GM19463 (cell line): Measurements from ENCODE around the gene VPS54.

Experiments
- ATAC-seq: cut with Tn5 transposase; IDR thresholded peaks from one replicate; pipeline ENCODE4 v1.9.1; 2021; ENCODE audit warnings: mild to moderate bottlenecking, moderate library complexity; ENCODE audit not compliant: unreplicated experiment

The VPS54 gene, protein sequence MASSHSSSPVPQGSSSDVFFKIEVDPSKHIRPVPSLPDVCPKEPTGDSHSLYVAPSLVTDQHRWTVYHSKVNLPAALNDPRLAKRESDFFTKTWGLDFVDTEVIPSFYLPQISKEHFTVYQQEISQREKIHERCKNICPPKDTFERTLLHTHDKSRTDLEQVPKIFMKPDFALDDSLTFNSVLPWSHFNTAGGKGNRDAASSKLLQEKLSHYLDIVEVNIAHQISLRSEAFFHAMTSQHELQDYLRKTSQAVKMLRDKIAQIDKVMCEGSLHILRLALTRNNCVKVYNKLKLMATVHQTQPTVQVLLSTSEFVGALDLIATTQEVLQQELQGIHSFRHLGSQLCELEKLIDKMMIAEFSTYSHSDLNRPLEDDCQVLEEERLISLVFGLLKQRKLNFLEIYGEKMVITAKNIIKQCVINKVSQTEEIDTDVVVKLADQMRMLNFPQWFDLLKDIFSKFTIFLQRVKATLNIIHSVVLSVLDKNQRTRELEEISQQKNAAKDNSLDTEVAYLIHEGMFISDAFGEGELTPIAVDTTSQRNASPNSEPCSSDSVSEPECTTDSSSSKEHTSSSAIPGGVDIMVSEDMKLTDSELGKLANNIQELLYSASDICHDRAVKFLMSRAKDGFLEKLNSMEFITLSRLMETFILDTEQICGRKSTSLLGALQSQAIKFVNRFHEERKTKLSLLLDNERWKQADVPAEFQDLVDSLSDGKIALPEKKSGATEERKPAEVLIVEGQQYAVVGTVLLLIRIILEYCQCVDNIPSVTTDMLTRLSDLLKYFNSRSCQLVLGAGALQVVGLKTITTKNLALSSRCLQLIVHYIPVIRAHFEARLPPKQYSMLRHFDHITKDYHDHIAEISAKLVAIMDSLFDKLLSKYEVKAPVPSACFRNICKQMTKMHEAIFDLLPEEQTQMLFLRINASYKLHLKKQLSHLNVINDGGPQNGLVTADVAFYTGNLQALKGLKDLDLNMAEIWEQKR

DNA sequence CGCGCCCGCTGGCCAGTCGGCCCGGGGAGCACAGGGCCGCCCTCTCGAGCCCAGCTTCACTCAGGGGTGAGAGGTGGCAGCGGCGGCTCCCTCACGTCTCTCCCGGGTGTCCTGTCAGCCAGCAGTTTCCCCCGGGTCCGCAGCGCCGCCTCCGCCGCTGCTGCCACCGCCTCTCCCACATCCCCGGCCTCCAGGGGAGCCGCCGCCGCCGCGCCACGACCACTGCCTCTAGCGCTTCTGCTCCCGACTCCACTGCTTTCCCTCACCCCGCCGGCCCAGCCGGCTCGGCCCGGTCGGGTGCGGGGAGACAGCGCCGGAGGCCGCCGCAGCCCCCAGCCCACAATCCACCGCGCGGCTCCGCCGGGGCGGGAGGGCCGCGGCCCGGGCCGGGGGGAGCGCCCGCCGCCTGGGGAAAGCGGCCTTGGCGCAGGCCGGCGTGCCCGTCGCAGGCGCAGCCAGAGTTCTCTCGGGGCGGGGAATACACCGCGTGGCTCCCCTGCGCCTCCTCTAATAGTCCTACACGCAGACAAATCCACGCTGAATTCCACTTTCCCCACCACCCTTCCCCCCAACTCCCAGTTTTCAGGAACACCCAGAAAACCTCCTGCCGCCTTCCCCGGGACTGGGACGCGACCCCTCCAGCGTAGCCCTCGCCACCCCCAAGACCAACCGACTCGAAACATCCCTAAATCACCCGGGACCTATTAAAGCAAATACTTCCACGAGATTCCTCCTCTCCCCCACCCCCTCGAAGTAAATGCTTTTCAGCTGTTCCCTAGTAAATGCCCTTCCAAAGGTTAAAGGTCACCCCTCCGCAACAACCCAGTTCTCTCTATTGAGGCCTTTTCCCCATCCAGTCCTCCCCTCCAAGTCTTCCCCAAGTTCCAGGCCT, at the start of gene VPS54:
Gene VPS54 (minus strand): TSS at position 346 of the 892 bp plus-strand sequence. CDS start 35,429 bp downstream, outside the sequence.
- peak; percentile 71 for ATAC-seq

DNA sequence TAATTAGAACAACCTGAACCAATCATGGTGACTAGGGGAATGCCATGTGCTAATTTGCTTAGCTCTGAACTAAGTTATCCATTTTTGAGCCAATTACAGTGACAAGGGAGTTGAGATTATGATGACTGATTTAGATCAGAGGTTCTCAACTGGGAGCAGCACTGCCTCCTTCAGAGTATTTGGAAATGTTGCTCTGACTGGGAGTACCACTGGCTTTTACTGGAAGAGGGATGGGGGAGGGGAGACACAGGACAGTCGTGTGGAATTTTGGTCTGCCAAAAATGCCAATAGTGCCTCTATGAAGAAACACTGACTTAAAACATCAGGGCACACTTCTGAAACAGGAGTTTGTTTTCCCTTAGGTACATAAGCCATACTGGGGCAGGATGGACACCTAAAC, 48.1 kb upstream of the VPS54 start:
- no peak for ATAC-seq

DNA sequence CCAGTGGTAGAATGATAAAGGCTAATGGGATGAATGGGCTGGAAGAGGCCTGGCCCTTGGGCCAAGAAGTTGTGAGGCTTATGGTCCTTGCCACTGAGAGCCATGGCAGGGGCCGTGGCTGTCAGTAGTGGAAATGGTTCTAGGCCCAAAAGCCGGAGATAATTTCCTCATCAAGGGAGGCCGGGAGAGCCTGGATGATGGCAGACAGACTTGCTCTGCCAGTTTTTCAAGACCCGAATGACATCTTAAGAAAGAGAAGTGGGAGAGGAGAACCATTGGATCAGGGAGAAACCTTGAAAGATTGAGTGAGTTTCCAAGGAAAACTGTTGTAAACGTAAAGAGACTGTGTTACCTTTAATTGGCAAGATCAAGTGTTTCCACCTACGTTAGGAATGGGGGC, 46.3 kb upstream of the VPS54 start:
- no peak for ATAC-seq

DNA sequence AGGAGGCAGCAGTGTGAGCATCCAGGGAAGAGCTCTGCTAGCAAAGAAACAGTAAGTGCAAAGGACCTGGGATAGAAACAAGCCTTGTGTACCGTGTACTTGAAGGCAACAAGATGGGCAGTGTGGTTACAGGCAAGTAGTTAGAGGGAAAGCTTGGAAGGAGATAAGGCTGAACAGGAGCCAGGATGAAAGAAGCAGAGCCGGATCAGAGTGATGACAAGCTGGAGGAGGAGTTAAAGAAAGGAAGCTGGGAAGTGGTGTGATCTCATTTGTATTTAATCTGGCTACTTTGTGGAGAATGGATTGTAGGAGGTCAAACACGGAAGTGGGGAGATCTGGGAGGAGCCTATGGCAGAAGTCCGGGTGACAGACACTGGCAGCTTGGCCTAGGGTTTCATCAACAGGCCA, 44.7 kb upstream of the VPS54 start:
- no peak for ATAC-seq

DNA sequence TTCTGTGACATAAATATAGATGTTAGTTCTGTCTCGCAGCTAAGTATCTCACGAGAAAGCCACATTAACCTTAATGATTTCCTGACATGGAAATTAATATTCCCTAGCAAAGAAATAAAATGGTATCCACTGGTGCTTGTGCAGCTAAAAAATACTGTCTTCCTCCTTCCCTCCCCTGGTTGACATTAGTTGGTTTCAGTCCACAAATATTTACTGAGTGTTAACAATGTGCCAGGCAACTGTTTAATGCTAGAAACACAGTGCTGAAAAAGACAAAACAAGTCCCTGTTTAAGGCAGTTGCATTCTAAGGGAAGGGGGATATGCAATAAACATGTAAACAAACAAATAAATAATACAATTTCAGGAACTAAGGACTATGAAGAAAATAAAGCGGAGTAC, 44.2 kb upstream of the VPS54 start:
- ATAC-seq: no peak

DNA sequence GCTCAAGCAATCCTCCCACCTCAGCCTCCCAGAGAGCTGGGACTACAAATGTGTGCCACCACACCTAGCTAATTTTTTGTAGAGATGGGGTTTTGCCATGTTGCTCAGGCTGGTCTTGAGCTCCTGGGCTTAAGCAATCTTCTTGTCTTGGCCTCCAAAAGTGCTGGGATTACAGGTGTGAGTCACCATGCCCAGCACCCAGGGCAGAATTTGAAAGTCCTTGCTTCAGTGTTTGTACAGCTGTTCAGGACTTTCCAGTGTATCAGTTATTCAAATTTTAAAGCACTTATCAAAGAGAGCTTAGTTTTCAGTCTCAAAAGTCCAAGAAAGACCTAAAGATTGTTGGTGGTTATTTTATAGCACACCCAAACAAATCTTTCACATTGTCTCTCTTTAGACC, 43.6 kb upstream of the VPS54 start:
- ATAC-seq: peak; percentile 84

DNA sequence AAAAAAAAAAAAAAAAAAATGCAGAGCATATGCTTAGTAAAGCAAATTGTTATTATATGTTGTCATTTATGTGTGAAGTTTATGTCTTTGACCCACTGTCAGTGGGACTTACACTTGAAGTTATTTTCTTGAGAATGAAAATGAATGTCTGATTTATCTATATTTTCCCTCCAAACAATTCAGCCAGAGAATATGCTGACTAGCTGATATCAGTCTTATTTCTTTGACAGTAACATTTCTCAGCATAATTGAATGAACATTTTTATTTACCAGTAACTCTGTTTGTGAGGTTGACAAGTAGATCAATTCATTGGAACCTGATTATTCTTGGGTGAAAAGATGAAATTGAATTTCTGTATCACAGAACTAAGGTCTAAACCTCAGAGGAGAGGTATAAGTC, 40.0 kb upstream of the VPS54 start:
- ATAC-seq: no peak

DNA sequence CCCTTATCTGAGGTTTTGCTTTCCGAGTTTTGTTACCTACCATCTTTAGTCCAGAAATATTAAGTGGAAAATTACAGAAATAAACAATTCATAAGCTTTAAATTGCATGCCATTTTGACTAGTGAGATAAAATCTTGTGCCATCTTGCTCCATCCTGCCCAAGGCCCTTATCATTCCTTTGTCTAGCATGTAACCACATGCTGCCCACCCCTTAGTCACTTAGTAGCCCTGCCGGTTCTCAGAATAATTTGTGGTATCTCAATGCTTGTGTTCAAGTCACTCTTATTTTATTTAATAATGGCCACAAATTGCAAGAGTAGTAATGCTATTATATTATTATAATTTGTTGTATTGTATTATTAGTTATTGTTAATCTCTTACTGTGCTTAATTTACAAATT, 36.8 kb upstream of the VPS54 start:
- ATAC-seq: no peak

DNA sequence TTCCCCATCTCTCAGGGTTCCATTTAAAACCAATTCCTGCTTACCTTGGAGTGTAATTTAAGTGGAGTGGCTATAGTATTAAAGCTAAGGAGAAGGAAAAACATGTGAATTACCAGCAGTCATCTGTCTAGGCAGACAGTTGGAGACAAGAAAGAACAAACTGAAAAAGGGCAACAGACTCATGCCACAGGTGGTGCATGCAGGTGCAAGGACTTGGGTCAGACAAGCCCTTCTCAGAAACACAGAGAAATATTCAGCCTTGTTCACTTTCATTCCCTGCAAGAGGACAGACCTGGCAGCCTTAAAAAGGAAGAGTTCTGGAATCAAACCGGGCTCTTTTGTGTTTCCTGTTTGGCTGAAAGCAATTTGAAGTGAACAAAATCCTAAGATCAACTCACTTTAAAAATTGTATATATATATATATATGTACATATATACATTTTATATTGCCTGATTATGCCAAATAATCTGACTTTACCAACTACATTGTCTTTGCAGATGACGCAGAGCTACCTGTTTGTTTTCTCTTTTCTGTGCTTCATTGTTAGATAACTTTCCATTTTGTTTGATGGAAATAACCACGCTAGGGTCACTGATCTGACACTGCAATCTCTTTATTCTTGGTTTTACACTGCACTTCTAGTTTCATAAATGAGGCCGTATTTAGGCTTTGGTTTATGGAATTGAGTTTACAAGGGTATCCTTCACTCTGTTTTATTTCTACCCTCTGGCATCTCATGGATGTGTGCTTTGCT, 35.1 kb upstream of the VPS54 start:
- no peak for ATAC-seq

DNA sequence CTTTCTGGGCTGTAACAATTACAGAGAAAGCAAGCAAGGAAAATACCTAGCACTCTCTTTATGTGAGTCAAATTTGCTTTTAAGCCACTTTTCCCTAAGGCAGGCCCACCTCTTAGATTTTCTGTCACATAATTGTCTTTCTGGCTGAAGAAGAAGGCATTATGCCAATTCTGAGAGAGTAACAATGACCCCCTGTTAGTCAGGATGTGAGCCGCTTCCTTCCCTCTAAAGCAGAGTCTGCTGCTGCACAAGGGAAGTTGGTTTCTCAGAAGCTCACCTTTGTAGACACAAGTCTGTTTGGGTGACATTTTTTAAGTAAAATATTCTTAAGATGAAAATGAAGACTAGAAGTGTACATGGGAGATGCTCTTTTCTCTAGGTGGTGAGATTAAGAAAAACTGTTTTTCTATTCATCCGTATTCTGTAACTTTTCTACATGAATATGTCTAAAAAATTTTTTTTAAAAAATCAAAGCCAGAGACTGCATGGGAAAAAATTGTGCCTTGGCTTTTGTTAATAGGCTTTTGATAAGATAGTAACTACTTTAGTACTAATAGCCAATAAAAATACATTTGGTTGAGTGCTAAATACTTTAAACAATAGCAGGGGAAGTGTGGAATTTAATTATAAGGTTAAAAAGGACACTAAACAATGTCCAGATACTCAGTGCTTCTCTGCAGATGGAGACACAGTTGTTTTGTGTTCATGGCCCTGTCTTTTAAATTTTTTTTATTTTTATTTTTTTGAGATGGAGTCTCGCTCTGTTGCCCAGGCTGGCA, 33.4 kb upstream of the VPS54 start:
- ATAC-seq: no peak

DNA sequence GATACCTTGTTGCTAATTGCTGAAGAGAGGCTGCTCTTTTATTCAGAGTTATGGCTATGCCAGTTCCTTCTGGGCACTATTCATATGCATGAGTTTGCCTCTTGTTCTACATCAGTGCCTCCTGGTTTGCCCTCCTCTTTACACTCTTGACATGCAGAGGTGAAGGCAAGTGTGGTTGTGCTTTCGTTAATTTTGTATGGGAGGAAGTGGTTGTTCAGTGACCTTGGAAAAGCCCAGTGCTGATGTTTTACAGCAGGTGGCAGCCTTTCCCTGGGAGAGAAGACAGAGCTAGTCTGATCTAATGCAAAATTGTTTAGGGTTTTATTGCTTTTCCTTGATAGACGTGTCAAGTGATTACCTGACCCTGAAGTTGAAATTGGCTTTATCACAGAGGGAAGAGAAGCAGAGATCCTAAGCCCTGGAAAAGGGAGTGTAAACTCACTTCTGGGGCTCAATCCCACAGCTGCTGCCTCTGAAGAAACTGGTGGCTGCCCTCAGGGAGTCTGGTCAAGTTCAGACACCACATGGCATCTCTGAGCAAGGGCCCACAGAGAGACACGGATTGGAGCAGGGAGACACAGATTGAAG, 30.5 kb upstream of the VPS54 start:
- ATAC-seq: peak; percentile 94

DNA sequence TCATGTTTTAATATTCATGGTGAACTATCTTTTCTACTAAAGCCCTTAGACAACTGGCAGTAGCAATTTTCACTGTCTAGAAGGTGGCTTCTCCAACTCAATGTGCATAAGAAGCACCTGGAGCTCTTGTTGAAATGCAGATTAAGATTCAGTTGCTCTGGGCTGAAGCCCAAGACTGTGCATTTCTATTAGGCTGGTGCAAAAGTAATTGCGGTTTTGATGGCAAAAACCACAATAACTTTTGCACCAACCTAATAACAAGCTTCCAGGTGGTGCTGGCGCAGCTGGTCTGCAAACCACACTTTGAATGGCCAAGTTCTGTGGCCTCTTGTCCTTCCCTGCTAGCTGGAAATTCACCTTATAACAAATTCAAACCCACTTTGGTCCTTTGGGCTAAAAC, 26.7 kb upstream of the VPS54 start:
- ATAC-seq: no peak

DNA sequence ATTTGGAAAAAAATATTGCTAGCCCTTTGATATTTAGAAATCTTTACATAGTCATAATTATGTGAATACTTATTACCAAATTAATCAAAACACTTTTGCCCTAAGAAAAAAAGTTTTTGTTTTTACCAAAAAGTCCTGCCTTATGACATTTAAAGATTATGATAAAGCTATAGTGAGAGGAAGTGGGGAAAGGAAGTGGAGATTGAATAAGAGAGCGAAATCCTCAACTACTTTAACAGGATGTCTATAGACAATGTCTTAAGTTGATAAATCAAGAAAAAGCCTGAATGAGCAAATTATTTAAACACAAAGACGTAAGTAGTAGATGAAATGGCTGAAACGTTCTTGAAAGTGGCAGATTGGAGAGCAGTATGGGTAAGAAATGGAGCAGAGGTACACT, 20.9 kb upstream of the VPS54 start:
- ATAC-seq: no peak

DNA sequence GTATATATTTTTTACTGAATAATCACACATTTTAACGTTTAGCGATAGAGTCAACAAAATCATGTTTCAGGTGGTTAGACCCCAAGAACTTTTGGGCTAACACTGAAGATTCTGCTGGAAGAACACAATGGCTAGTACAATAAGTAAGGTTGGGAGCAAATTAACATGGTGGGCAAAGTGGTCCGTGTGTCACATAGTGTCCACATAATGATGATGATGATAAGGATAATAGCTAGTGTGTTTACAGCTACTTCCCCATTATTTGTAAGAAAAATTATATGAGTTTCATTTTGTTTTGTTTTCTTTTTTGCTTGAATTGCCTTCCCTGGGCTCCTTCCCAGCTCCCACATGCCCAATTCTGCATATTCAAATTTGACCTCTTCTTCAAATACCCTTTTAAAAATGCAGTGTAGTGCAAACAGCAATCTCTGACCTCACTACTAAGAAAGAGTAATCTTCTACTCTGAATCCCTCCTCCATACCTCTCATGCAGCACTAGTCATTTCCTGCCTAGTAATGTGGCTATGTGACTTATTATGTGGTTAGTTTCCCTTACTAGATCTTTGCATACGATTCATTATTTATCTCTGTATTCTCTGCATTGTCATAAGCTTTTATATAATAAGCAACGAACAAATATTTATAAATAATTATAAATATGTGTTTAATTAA, 16.9 kb upstream of the VPS54 start:
- ATAC-seq: peak; percentile 90

DNA sequence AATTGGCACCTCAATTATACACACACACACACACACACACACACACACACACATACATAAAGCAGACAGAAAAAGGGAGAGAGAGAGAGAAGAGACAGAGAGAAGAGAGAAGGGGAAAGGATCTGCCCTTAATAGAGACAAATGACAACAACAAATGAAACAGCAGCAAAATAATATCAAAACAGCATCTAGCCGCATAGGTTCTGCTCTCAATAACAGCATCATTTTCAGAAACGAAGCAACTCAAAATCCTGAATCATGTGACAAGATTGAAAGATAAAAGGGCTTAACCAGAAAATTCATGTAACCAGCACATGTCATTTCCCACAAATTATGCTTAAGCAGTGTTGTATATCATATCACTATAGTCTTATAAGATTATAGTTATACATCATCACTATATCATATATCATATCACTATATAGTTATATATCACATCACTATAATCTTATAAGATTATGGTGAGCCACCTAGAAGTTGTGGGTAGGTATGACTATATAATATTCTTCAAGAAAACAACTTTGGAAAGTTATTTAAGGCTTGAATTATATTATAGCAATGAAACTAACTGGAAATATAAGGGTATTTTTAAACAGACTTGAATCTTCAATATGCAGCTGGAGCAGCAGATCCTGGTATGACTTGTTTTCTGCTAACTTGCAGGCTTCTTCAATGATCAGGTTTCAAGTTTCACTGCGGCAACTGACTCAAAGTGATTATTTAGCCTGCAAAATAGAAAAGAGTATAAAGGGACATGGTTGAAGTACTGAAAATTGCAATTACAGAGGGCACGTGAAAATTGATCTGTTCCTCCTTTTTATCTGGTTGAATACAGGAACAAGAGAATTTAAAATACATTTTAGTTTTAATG, 16.1 kb upstream of the VPS54 start:
- no peak for ATAC-seq

DNA sequence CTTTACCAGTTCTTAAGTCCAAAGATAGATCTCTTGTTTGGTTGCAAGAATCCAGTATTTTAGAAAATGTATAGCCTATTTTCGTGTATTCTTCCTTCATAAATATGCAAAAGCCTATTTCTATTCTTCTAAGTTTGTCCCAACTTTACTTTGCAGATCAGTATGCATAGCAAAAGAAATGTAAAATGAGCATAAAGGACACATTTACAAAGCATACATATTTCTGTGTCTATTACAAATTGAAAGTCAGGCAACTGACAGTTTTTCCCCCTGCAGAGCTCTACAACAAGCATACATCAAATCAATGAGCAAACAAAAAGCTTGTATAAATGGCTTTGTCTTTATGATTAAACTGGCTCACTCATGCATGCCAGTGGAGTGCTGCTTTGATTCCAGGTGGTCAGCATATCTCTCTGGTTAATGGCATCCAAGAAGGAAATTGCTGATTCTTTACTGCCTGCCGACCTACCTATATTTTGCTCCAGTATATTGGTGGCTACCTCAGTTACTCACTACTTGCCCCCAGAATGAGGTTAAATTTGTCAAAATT, 10.0 kb upstream of the VPS54 start:
- no peak for ATAC-seq

DNA sequence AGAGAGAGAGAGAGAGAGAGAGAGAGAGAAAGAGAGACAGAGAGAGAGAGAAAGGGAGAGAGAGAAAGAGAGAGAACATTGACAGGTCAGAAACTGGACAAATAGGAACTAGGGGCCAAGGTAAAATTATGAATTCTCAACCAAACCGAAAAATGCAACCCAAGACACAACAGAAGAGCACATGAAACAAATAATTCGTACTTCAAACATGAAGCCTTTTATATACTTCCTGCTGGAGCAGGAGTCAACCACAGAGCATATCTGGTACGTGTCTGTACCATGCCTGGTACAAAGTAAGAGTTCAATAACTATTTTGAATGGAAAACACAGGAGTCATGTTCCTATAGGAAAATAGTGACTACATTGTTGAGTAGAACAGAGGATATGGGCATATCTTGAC, 6.5 kb upstream of the VPS54 start:
- no peak for ATAC-seq
